Loucy (cell line): ENCODE measurements around the gene POM121L12.

Experiments used
- H2AFZ ChIP-seq: fragments of 200-600 bp; sonication (generic); 2 replicates; pipeline ENCODE4 v1.6.0; 2016; ENCODE audit warnings: antibody characterized with exemption, mild to moderate bottlenecking, low read length, moderate library complexity
- H3F3A ChIP-seq: fragments of 200-600 bp; 2 replicates; pipeline ENCODE4 v1.6.0; 2016; ENCODE audit warnings: antibody characterized with exemption, low read depth, mild to moderate bottlenecking
- H3K27me3 ChIP-seq: fragments of 200-600 bp; sonication (generic); 2 replicates; pipeline ENCODE4 v1.6.1; 2014; ENCODE audit warnings: low read length, mild to moderate bottlenecking; ENCODE audit not compliant: insufficient read depth, poor library complexity, severe bottlenecking
- H3K36me3 ChIP-seq: fragments of 200-600 bp; sonication (generic); 2 replicates; pipeline ENCODE4 v1.6.1; 2016; ENCODE audit warnings: low read length; ENCODE audit not compliant: insufficient read depth
- H3K4me1 ChIP-seq: fragments of 200-600 bp; sonication (generic); 2 replicates; pipeline ENCODE4 v1.5.1; 2014; ENCODE audit warnings: low read length, mild to moderate bottlenecking; ENCODE audit not compliant: insufficient read depth, poor library complexity, severe bottlenecking
- H3K4me2 ChIP-seq: fragments of 200-600 bp; sonication (generic); 2 replicates; pipeline ENCODE4 v1.6.0; 2014; ENCODE audit warnings: antibody characterized with exemption, low read length, low read depth, mild to moderate bottlenecking; ENCODE audit not compliant: poor library complexity, severe bottlenecking
- H3K4me3 ChIP-seq: fragments of 200-600 bp; sonication (generic); 2 replicates; pipeline ENCODE4 v1.5.1; 2014; ENCODE audit warnings: low read length, mild to moderate bottlenecking, mixed read lengths; ENCODE audit not compliant: poor library complexity, severe bottlenecking
- H3K79me2 ChIP-seq: fragments of 200-600 bp; sonication (generic); 2 replicates; pipeline ENCODE4 v1.6.1; 2014; ENCODE audit warnings: low read length; ENCODE audit not compliant: insufficient read depth
- H3K9ac ChIP-seq: fragments of 200-600 bp; sonication (generic); 2 replicates; pipeline ENCODE4 v1.6.0; 2014; ENCODE audit warnings: mild to moderate bottlenecking, low read depth, low read length, moderate library complexity; ENCODE audit not compliant: poor library complexity, severe bottlenecking
- H3K9me2 ChIP-seq: fragments of 200-600 bp; sonication (generic); replicated peaks from 2 replicates; pipeline ENCODE4 v1.6.1; 2016; ENCODE audit warnings: low read depth, low read length, mixed read lengths
- H3K9me3 ChIP-seq: fragments of 200-600 bp; sonication (generic); 2 replicates; pipeline ENCODE4 v1.6.1; 2014; ENCODE audit warnings: mild to moderate bottlenecking, antibody characterized with exemption, low read length, low read depth; ENCODE audit not compliant: insufficient read depth
- H4K20me1 ChIP-seq: fragments of 200-600 bp; sonication (generic); 2 replicates; pipeline ENCODE4 v1.6.0; 2014; ENCODE audit warnings: antibody characterized with exemption, low read length, mild to moderate bottlenecking; ENCODE audit not compliant: insufficient read depth, poor library complexity, severe bottlenecking
- EZH2phosphoT487 ChIP-seq: fragments of 200-600 bp; IDR thresholded peaks from 2 replicates; pipeline ENCODE4 v1.6.1; 2018; ENCODE audit warnings: antibody characterized with exemption, mild to moderate bottlenecking, moderate library complexity, borderline replicate concordance
- TF ChIP-seq, protein P1 (sequence below): fragments of 200-600 bp; sonication (generic); conservative IDR thresholded peaks from 2 replicates; pipeline ENCODE4 v1.5.1; 2014; ENCODE audit warnings: mild to moderate bottlenecking, antibody characterized with exemption, low read length

Gene POM121L12

DNA sequence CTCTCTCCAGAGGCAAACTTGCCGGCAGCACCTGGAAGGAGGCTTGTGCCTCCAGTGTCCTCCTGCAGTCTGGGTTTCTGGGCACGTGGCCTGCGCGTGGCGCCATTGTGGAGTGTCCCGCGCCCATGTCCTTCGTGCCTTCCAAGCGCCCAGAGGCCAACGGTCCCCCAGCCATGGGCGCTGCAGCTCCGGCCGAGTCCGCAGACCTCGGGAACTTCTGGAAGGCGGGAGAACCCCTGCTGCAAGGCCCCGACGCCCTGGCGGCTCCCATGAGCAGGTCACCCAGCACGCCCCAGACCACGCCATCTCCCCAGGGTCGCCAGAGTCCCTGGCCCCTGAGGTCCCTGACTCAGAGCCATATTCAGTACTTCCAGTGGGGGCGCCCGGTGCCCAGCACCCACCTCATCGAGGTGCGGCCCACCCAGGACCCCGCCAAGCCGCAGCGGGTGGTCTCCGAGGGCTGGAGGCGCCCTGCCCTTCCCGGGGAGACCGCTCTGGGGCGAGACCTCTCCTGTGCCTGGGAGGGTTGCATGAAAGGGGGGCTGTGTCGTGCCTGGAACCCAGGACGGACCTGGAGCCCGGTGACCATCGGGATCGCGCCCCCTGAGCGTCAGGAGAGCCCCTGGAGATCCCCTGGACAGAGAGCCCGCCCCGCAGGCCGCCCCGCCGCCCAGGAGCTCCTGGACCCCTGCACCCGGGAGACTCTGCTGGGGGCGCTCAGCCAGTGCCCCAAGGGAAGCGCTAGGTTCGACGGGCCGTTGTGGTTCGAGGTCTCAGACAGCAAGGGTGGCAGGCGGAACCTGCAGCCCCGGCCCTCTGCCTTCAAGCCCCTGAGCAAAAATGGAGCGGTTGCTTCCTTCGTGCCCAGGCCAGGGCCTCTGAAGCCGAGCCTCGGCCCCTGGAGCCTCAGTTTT, at the start of gene POM121L12:
Gene POM121L12, plus strand, starts transcription at position 135 of the 914 bp plus-strand sequence. Its CDS starts 39 bp downstream, at position 174.
- Histone ChIP-seq H3K27me3 (no peaks in the 10 kb centered on the region), H3K4me3 (no peak within 1 kb of the TSS), H3K36me3 (no peaks in the 10 kb centered on the region), H3K9ac (no peak within 1 kb of the TSS), H3K79me2 (no peaks in the 10 kb centered on the region), H3K4me1 (no peaks in the 10 kb centered on the region), H3K9me3 (no peaks in the 10 kb centered on the region), H3F3A (no peaks in the 10 kb centered on the region), H3K4me2 (no peak within 1 kb of the TSS), H2AFZ (no peak within 1 kb of the TSS), H3K9me2 (no peaks in the 10 kb centered on the region), H4K20me1 (no peaks in the 10 kb centered on the region)
- TF ChIP-seq, protein P1, sequence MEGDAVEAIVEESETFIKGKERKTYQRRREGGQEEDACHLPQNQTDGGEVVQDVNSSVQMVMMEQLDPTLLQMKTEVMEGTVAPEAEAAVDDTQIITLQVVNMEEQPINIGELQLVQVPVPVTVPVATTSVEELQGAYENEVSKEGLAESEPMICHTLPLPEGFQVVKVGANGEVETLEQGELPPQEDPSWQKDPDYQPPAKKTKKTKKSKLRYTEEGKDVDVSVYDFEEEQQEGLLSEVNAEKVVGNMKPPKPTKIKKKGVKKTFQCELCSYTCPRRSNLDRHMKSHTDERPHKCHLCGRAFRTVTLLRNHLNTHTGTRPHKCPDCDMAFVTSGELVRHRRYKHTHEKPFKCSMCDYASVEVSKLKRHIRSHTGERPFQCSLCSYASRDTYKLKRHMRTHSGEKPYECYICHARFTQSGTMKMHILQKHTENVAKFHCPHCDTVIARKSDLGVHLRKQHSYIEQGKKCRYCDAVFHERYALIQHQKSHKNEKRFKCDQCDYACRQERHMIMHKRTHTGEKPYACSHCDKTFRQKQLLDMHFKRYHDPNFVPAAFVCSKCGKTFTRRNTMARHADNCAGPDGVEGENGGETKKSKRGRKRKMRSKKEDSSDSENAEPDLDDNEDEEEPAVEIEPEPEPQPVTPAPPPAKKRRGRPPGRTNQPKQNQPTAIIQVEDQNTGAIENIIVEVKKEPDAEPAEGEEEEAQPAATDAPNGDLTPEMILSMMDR = no peak
- TF ChIP-seq EZH2phosphoT487 = no peak

DNA sequence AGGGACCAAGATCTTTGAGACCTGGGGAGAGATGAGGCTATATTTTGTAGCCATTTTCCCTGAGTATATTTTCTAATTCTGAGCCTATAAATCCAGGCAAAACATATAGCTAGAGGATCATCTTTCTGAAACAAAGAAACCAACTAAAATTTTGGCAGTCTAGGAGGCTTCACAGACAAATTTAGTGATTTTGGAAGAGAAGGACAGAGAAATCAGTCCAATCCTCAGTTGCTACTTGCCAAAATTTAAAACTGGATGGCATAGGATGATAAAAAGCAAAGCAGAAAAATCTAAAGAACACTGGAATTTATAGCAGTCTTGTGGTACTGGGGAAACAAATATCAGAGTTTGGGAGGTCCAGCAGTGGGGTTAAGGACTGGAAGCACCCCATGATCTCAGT, 43.4 kb upstream of the POM121L12 start:
- no peaks in the 10 kb centered on the region for H3K4me1 ChIP-seq
- no peaks in the 10 kb centered on the region for H3K9me3 ChIP-seq
- H3K9me2 ChIP-seq = no peaks in the 10 kb centered on the region
- no peak overlapping the region for H3K4me3 ChIP-seq
- no peaks in the 10 kb centered on the region for H3K36me3 ChIP-seq
- no peak overlapping the region for H3K9ac ChIP-seq
- H2AFZ ChIP-seq = no peak overlapping the region
- no peak for TF ChIP-seq EZH2phosphoT487
- TF ChIP-seq, protein P1 = no peak
- no peaks in the 10 kb centered on the region for H4K20me1 ChIP-seq
- no peak overlapping the region for H3K4me2 ChIP-seq
- no peaks in the 10 kb centered on the region for H3K27me3 ChIP-seq
- H3F3A ChIP-seq = no peaks in the 10 kb centered on the region
- H3K79me2 ChIP-seq = no peaks in the 10 kb centered on the region

DNA sequence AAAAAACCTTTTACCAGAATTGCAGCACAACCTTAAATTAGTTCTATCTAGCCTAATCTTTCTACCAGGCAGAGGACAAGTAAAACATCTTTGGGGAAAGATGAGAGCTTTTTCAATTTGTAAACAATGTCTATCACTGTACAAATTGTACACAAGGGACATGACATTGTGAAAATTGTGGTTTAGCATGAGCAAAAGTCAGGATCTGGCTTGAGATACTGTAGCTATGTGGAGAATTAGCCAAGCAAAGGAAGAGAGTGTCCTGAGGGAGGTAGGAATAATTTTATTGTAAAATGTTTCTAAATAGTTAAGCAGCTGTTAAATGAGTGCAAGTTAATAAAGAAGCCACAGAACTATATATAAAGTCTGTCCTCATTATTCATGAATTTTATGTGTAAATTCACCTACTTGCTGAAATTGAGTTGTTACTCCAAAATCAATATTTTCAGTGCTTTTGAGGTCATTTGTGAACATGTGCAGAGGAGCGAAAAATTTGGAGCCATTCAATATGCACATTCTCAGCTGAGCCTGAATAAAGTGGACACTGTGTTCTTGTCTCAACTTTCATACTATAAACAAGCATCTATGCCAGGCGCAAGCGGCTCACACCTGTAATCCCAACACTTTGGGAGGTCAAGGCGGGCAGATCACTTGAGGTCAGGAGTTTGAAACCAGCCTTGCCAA, 42.8 kb upstream of the POM121L12 start:
- H3K4me1 ChIP-seq = no peaks in the 10 kb centered on the region
- no peaks in the 10 kb centered on the region for H4K20me1 ChIP-seq
- TF ChIP-seq, protein P1 = no peak
- no peaks in the 10 kb centered on the region for H3K79me2 ChIP-seq
- H3K4me2 ChIP-seq = no peak overlapping the region
- H2AFZ ChIP-seq = no peak overlapping the region
- H3K9ac ChIP-seq = no peak overlapping the region
- H3K4me3 ChIP-seq = no peak overlapping the region
- no peaks in the 10 kb centered on the region for H3K9me3 ChIP-seq
- no peaks in the 10 kb centered on the region for H3F3A ChIP-seq
- H3K36me3 ChIP-seq = no peaks in the 10 kb centered on the region
- H3K9me2 ChIP-seq = no peaks in the 10 kb centered on the region
- H3K27me3 ChIP-seq = no peaks in the 10 kb centered on the region
